ENCODE results near the gene MEPE.

The MEPE gene

GRCh38 chr4:87832669-87833068 lies at the start of gene MEPE:
MEPE (plus strand) TSS chr4:87832969; CDS start chr4:87834715, 1,746 bp downstream.
- in situ Hi-C loops (cut with HindIII; ENCODE audit: low pct_unique_long_range_greater_than_20kb, low sequenced_read_pairs), result loop anchor here (25.0 kb wide), 1 partner anchor 145 kb away; no protein-coding TSS in a partner anchor
- no peak for TF ChIP-seq JUND (IDR thresholded peaks at IDR 0.05; ENCODE audit: low read depth)

DNA sequence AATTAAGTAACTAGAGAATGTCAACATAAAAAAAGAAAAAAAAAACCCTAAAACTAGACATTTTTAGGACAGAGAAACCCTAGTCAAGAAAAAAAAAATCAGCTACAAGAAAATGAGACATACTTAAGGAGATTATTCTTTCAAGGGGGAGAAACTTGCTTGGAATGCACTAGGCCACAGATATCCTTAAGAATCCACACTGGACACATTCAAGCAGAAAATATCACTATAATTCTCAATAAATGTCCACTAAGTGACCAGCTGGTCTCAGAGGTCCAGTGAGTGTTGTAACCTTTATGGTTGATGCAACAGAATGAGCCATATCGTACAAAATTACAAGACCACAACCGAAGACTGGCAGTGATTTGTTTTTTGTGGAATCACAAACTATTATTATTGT lies 49.0 kb upstream of the MEPE start:
- DNase-seq (ENCODE audit: low read depth in 1 of 2, low spot score in 1 of 2), result no peak
- in situ Hi-C loops (cut with HindIII; ENCODE audit: low pct_unique_long_range_greater_than_20kb, low sequenced_read_pairs), result no loop called here
- TF ChIP-seq JUND (IDR thresholded peaks at IDR 0.05; ENCODE audit: low read depth), result no peak

More at GRCh38 chr4:87832669-87833068, at the start of gene MEPE:
- DNase-seq (ENCODE audit: low read depth in 1 of 2, low spot score in 1 of 2), result no peak

DNA sequence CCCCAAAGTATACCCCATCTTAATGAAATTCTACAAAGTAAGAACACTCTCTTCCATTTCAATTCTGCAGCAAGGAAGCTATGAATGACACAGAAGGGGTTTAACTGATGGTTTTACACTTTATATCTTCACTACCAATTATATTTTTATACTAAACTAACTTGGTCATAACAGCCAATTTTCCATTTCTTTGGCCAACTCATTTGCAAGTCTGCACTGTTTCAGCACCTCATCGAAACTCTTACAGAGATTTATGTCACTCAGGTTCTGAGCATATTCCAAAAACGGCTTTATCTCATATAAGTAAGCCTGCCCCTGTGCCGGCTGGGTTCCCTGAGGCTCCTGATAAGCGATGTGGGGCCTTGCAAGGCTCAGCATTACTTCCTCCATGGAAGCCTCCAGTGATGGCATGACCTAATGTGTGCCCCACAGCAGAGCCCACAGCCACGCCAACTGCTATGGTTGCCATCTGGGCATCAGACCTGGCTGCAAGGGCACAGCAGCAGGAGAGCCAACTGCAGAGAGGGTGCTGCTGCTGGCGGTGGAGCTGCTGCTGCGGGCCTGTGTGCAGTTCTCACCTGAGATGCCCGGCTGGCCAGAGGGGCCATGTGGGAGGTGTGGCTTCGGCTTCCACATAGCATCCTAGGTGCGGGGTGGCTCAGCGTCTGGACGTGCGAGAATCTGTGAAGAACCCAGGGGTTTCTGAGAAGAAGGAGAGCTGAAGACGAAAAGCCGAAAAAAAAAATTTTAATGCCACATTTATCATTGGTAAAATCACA lies 46.8 kb upstream of the MEPE start:
- no peak for DNase-seq (ENCODE audit: low read depth in 1 of 2, low spot score in 1 of 2)
- in situ Hi-C loops (cut with HindIII; ENCODE audit: low pct_unique_long_range_greater_than_20kb, low sequenced_read_pairs), result no loop called here
- no peak for TF ChIP-seq JUND (IDR thresholded peaks at IDR 0.05; ENCODE audit: low read depth)

DNA sequence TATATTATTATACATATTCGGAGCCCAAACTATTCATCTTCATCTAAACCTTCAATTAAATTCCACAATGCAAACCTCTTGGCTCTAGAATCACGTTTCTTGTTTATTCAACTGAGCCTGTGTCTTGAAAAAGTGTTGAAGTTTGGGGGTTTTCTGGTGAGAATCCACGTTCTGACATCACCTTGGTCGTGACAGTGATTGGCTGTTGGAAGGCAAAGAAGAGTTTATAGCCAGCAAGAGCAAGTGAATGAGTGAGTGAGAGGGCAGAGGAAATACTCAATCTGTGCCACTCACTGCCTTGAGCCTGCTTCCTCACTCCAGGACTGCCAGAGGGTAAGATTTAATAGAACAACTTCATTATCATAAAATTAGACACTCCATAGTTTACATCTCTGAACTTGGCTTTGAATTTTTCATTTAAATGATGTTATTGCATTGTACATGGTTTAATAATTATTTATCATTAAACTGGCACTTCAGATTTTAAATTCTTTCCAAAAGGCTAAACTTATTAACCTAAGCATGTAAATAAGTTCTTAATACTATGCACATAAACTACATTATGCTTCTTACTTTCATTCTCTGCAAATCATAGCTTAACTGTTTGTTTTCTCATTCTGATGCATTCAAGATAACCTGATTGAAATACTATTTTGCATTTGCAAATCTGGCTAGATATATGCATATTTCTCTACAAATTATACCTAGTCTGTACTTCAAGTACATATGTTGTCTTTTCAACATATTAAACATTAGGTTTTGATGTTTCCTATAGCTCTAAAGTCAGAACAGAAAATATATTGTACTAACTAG lies 33.3 kb upstream of the MEPE start, which contains the start of gene IBSP:
IBSP (plus strand) TSS at position 254 of the 813 bp plus-strand sequence. CDS start 2,808 bp downstream, outside the sequence.
- in situ Hi-C loops (cut with HindIII; ENCODE audit: low pct_unique_long_range_greater_than_20kb, low sequenced_read_pairs), result no loop called here
- no peak for DNase-seq (ENCODE audit: low read depth in 1 of 2, low spot score in 1 of 2)
- TF ChIP-seq JUND (IDR thresholded peaks at IDR 0.05; ENCODE audit: low read depth), result no peak

- no peak for DNase-seq (ENCODE audit: low read depth in 1 of 2, low spot score in 1 of 2)
- TF ChIP-seq JUND (IDR thresholded peaks at IDR 0.05; ENCODE audit: low read depth), result no peak
- in situ Hi-C loops (cut with HindIII; ENCODE audit: low pct_unique_long_range_greater_than_20kb, low sequenced_read_pairs), result no loop called here
Measured at GRCh38 chr4:87802858-87803257, 29.9 kb upstream of the MEPE start.

- DNase-seq (ENCODE audit: low read depth in 1 of 2, low spot score in 1 of 2), result no peak
- TF ChIP-seq JUND (IDR thresholded peaks at IDR 0.05; ENCODE audit: low read depth), result no peak
- in situ Hi-C loops (cut with HindIII; ENCODE audit: low pct_unique_long_range_greater_than_20kb, low sequenced_read_pairs), result no loop called here
Measured at GRCh38 chr4:87803421-87803820, 29.3 kb upstream of the MEPE start.

DNA sequence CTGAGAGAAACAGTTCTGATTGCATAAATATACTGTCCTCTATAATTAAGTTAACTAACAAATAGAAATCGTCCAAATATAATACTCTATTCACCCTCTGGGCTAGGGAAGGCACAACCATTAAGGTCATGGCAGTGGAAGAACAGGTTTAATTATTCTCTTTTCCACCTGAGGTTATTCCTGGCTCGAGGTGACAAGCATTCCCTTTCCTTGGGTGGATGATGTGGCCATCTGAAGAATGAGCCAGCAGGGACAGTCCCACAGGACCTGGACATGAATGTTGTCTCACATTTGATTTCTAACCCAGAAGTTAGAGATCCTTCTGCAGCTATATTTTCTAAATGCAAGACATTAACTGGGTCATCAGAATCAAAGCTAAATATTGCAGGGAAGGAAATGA lies 27.9 kb upstream of the MEPE start:
- in situ Hi-C loops (cut with HindIII; ENCODE audit: low pct_unique_long_range_greater_than_20kb, low sequenced_read_pairs), result no loop called here
- DNase-seq (ENCODE audit: low read depth in 1 of 2, low spot score in 1 of 2), result peak in 1 of 2 experiments; percentile 42
- no peak for TF ChIP-seq JUND (IDR thresholded peaks at IDR 0.05; ENCODE audit: low read depth)

GRCh38 chr4:87805971-87806370 lies 26.8 kb upstream of the MEPE start:
- peak in 1 of 2 experiments; percentile 2 for DNase-seq (ENCODE audit: low read depth in 1 of 2, low spot score in 1 of 2)

GRCh38 chr4:87806520-87806919 lies 26.2 kb upstream of the MEPE start:
- no peak for TF ChIP-seq JUND (IDR thresholded peaks at IDR 0.05; ENCODE audit: low read depth)
- DNase-seq (ENCODE audit: low read depth in 1 of 2, low spot score in 1 of 2), result no peak
- in situ Hi-C loops (cut with HindIII; ENCODE audit: low pct_unique_long_range_greater_than_20kb, low sequenced_read_pairs), result no loop called here

More at GRCh38 chr4:87805971-87806370, 26.8 kb upstream of the MEPE start:
- TF ChIP-seq JUND (IDR thresholded peaks at IDR 0.05; ENCODE audit: low read depth), result no peak; the same call in 1 of the 2 replicates
- in situ Hi-C loops (cut with HindIII; ENCODE audit: low pct_unique_long_range_greater_than_20kb, low sequenced_read_pairs), result no loop called here

DNA sequence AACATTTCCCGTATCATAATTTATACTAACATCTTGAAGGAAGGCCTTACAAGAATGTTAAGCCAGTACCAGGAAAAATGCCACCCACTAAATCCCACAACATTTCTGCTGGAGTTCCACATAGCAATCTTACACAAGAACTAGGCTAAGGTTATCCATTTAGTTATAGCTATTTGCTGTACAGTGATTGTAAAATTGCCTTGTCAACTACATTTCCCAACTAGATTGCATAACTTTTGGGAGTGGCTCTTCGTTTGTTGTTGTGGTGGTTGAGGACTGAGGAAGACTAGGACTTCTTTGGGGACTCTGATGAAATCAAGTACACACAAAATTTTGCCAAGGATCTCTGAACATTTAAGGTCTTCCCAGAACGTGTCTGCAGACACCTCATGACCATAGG lies 25.4 kb upstream of the MEPE start:
- in situ Hi-C loops (cut with HindIII; ENCODE audit: low pct_unique_long_range_greater_than_20kb, low sequenced_read_pairs), result no loop called here
- no peak for DNase-seq (ENCODE audit: low read depth in 1 of 2, low spot score in 1 of 2)
- TF ChIP-seq JUND (IDR thresholded peaks at IDR 0.05; ENCODE audit: low read depth), result no peak

DNA sequence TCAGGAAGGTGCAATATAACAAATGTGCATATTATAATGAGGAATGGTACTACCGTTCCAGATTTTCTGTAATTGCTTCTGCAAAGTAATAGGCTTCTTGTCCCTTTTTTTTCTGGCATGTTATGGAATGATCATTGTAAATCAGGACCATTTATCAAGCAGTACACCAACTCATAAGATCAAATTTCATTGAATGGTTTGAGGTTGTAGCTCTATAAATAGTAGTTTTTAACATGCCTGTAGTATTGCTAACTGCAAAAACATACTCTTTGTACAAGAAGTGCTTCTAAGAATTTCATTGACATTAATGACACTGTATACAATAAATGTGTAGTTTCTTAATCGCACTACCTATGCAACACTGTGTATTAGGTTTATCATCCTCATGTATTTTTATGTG lies 20.8 kb upstream of the MEPE start:
- no peak for DNase-seq (ENCODE audit: low read depth in 1 of 2, low spot score in 1 of 2)
- in situ Hi-C loops (cut with HindIII; ENCODE audit: low pct_unique_long_range_greater_than_20kb, low sequenced_read_pairs), result no loop called here
- no peak for TF ChIP-seq JUND (IDR thresholded peaks at IDR 0.05; ENCODE audit: low read depth)

DNA sequence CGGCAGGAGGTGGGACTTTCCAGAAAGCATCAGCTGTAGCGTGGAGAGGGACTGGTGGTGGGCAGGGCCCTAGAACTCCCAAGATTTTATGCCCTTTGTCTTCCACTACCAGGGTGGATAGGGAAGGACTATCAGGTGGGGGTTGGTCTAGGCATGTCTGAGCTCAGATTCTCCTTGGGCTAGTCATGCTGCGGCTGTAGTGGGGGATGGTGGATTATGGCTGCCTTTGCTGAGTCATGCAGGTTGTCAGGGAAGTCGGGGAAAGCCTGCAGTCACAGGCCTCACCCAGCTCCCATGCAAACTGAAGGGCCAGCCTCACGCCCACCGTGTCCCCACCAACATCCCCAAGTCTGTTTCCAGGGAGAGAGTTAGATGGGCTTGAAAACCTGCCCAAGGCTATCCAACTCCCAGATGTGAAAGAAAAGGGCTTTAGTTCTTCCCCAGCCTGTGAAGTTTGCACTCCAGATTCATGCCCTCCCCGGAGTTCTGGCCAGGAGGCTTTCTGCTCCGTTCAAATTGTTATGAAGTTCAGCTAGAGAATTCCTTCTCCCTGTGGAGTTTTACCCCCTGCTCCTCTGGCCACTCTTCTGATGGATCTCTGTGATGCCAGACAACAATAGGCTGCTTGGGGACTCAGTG lies 13.4 kb upstream of the MEPE start:
- in situ Hi-C loops (cut with HindIII; ENCODE audit: low pct_unique_long_range_greater_than_20kb, low sequenced_read_pairs), result no loop called here
- TF ChIP-seq JUND (IDR thresholded peaks at IDR 0.05; ENCODE audit: low read depth), result no peak
- DNase-seq (ENCODE audit: low read depth in 1 of 2, low spot score in 1 of 2), result no peak

Data from T47D (cell line).